ENCODE results near the gene HES2.
"Not testable (repeated sequence)": the region's sequence is repeated elsewhere in the genome, so short reads cannot be mapped to it uniquely, and the experiment has no call there.

HES2 gene

GRCh38 chr1:6401673-6402072 lies 18.0 kb downstream of the HES2 start:
- Histone ChIP-seq H3K4me1 (ENCODE audit: control insufficient read depth, insufficient read depth, low read length, poor library complexity, severe bottlenecking) (no peaks in the 10 kb centered on the region), H3K9me3 (ENCODE audit: control insufficient read depth, low read length) (no peaks in the 10 kb centered on the region), H3K36me3 (ENCODE audit: control insufficient read depth, insufficient read depth, low read length) (no peaks in the 10 kb centered on the region), H3K27me3 (replicated peaks; ENCODE audit: control insufficient read depth, insufficient read depth, low read length, poor library complexity, severe bottlenecking) (no peaks in the 10 kb centered on the region), H3K4me3 (ENCODE audit: insufficient read depth, low read depth, low read length, poor library complexity, severe bottlenecking) (no peak overlapping the region), H3K27ac (ENCODE audit: insufficient read depth, low read length, poor library complexity, severe bottlenecking) (no peak overlapping the region)
- DNase-seq, result no peak

GRCh38 chr1:6399294-6399693 lies 20.4 kb downstream of the HES2 start:
- H3K27me3 ChIP-seq (replicated peaks; ENCODE audit: control insufficient read depth, insufficient read depth, low read length, poor library complexity, severe bottlenecking), result no peaks in the 10 kb centered on the region
- no peak for DNase-seq
- no peak overlapping the region for H3K27ac ChIP-seq (ENCODE audit: insufficient read depth, low read length, poor library complexity, severe bottlenecking)
- no peak overlapping the region for H3K4me3 ChIP-seq (ENCODE audit: insufficient read depth, low read depth, low read length, poor library complexity, severe bottlenecking)
- no peaks in the 10 kb centered on the region for H3K9me3 ChIP-seq (ENCODE audit: control insufficient read depth, low read length)
- peaks cover under 1% of the 10 kb centered on the region for H3K4me1 ChIP-seq (ENCODE audit: control insufficient read depth, insufficient read depth, low read length, poor library complexity, severe bottlenecking)
- H3K36me3 ChIP-seq (ENCODE audit: control insufficient read depth, insufficient read depth, low read length), result no peaks in the 10 kb centered on the region

- H3K27me3 ChIP-seq (replicated peaks; ENCODE audit: control insufficient read depth, insufficient read depth, low read length, poor library complexity, severe bottlenecking), result no peaks in the 10 kb centered on the region
- DNase-seq, result no peak
- H3K9me3 ChIP-seq (ENCODE audit: control insufficient read depth, low read length), result no peaks in the 10 kb centered on the region
- no peaks in the 10 kb centered on the region for H3K36me3 ChIP-seq (ENCODE audit: control insufficient read depth, insufficient read depth, low read length)
- H3K4me3 ChIP-seq (ENCODE audit: insufficient read depth, low read depth, low read length, poor library complexity, severe bottlenecking), result no peak overlapping the region
- H3K27ac ChIP-seq (ENCODE audit: insufficient read depth, low read length, poor library complexity, severe bottlenecking), result no peak overlapping the region
- H3K4me1 ChIP-seq (ENCODE audit: control insufficient read depth, insufficient read depth, low read length, poor library complexity, severe bottlenecking), result peaks cover 7% of the 10 kb centered on the region
These were observed 21.8 kb downstream of the HES2 start for GRCh38 chr1:6397844-6398441.

GRCh38 chr1:6396998-6397397 lies 22.7 kb downstream of the HES2 start:
- Histone ChIP-seq H3K4me3 (ENCODE audit: insufficient read depth, low read depth, low read length, poor library complexity, severe bottlenecking) (no peak overlapping the region), H3K27me3 (replicated peaks; ENCODE audit: control insufficient read depth, insufficient read depth, low read length, poor library complexity, severe bottlenecking) (no peaks in the 10 kb centered on the region)
- no peak for DNase-seq

GRCh38 chr1:6395781-6396244 lies 23.9 kb downstream of the HES2 start:
- not testable (repeated sequence) for H3K27me3 ChIP-seq (replicated peaks; ENCODE audit: control insufficient read depth, insufficient read depth, low read length, poor library complexity, severe bottlenecking); H3K9me3 ChIP-seq (ENCODE audit: control insufficient read depth, low read length); H3K36me3 ChIP-seq (ENCODE audit: control insufficient read depth, insufficient read depth, low read length); DNase-seq; H3K4me3 ChIP-seq (ENCODE audit: insufficient read depth, low read depth, low read length, poor library complexity, severe bottlenecking); H3K27ac ChIP-seq (ENCODE audit: insufficient read depth, low read length, poor library complexity, severe bottlenecking)
- H3K4me1 ChIP-seq (ENCODE audit: control insufficient read depth, insufficient read depth, low read length, poor library complexity, severe bottlenecking), result peaks cover 15% of the 10 kb centered on the region

More at GRCh38 chr1:6396998-6397397, 22.7 kb downstream of the HES2 start:
- H3K27ac ChIP-seq (ENCODE audit: insufficient read depth, low read length, poor library complexity, severe bottlenecking), result no peak overlapping the region
- peaks cover 15% of the 10 kb centered on the region for H3K4me1 ChIP-seq (ENCODE audit: control insufficient read depth, insufficient read depth, low read length, poor library complexity, severe bottlenecking)
- H3K36me3 ChIP-seq (ENCODE audit: control insufficient read depth, insufficient read depth, low read length), result no peaks in the 10 kb centered on the region
- H3K9me3 ChIP-seq (ENCODE audit: control insufficient read depth, low read length), result no peaks in the 10 kb centered on the region

- DNase-seq; H3K9me3 ChIP-seq (ENCODE audit: control insufficient read depth, low read length); H3K27me3 ChIP-seq (replicated peaks; ENCODE audit: control insufficient read depth, insufficient read depth, low read length, poor library complexity, severe bottlenecking); H3K4me3 ChIP-seq (ENCODE audit: insufficient read depth, low read depth, low read length, poor library complexity, severe bottlenecking); H3K27ac ChIP-seq (ENCODE audit: insufficient read depth, low read length, poor library complexity, severe bottlenecking); H3K36me3 ChIP-seq (ENCODE audit: control insufficient read depth, insufficient read depth, low read length): not testable (repeated sequence)
- peaks cover 15% of the 10 kb centered on the region for H3K4me1 ChIP-seq (ENCODE audit: control insufficient read depth, insufficient read depth, low read length, poor library complexity, severe bottlenecking)
These were observed 24.6 kb downstream of the HES2 start for GRCh38 chr1:6395130-6395529.

GRCh38 chr1:6393400-6394187 lies 26.1 kb downstream of the HES2 start, which contains the start of gene ACOT7:
ACOT7 (minus strand) TSS chr1:6393767; CDS start chr1:6393399, 368 bp downstream.
- peak within 1 kb of the TSS; percentile 78 for H3K27ac ChIP-seq (ENCODE audit: insufficient read depth, low read length, poor library complexity, severe bottlenecking)
- H3K27me3 ChIP-seq (replicated peaks; ENCODE audit: control insufficient read depth, insufficient read depth, low read length, poor library complexity, severe bottlenecking), result no peaks in the 10 kb centered on the region
- no peaks in the 10 kb centered on the region for H3K9me3 ChIP-seq (ENCODE audit: control insufficient read depth, low read length)
- H3K4me3 ChIP-seq (ENCODE audit: insufficient read depth, low read depth, low read length, poor library complexity, severe bottlenecking), result peak within 1 kb of the TSS; percentile 57
- peaks cover 15% of the 10 kb centered on the region for H3K4me1 ChIP-seq (ENCODE audit: control insufficient read depth, insufficient read depth, low read length, poor library complexity, severe bottlenecking)
- H3K36me3 ChIP-seq (ENCODE audit: control insufficient read depth, insufficient read depth, low read length), result no peaks in the 10 kb centered on the region
- peak; percentile 83 to 86 (median 85) for DNase-seq

- H3K27ac ChIP-seq (ENCODE audit: insufficient read depth, low read length, poor library complexity, severe bottlenecking), result no peak overlapping the region
These were observed 26.8 kb downstream of the HES2 start for GRCh38 chr1:6392809-6393399.

GRCh38 chr1:6391951-6392808 lies 27.5 kb downstream of the HES2 start:
- Histone ChIP-seq H3K36me3 (ENCODE audit: control insufficient read depth, insufficient read depth, low read length) (no peaks in the 10 kb centered on the region), H3K4me3 (ENCODE audit: insufficient read depth, low read depth, low read length, poor library complexity, severe bottlenecking) (peak overlapping the region; percentile 32), H3K9me3 (ENCODE audit: control insufficient read depth, low read length) (no peaks in the 10 kb centered on the region), H3K27me3 (replicated peaks; ENCODE audit: control insufficient read depth, insufficient read depth, low read length, poor library complexity, severe bottlenecking) (no peaks in the 10 kb centered on the region), H3K27ac (ENCODE audit: insufficient read depth, low read length, poor library complexity, severe bottlenecking) (no peak overlapping the region), H3K4me1 (ENCODE audit: control insufficient read depth, insufficient read depth, low read length, poor library complexity, severe bottlenecking) (peaks cover 15% of the 10 kb centered on the region)
- no peak for DNase-seq

More at GRCh38 chr1:6392809-6393399, 26.8 kb downstream of the HES2 start:
- H3K36me3 ChIP-seq (ENCODE audit: control insufficient read depth, insufficient read depth, low read length), result no peaks in the 10 kb centered on the region
- DNase-seq, result no peak
- H3K27me3 ChIP-seq (replicated peaks; ENCODE audit: control insufficient read depth, insufficient read depth, low read length, poor library complexity, severe bottlenecking), result no peaks in the 10 kb centered on the region
- H3K4me3 ChIP-seq (ENCODE audit: insufficient read depth, low read depth, low read length, poor library complexity, severe bottlenecking), result peak overlapping the region; percentile 37
- H3K4me1 ChIP-seq (ENCODE audit: control insufficient read depth, insufficient read depth, low read length, poor library complexity, severe bottlenecking), result peaks cover 15% of the 10 kb centered on the region
- H3K9me3 ChIP-seq (ENCODE audit: control insufficient read depth, low read length), result no peaks in the 10 kb centered on the region
